Measurements from ENCODE around the gene ARHGAP4.

The ARHGAP4 gene

DNA sequence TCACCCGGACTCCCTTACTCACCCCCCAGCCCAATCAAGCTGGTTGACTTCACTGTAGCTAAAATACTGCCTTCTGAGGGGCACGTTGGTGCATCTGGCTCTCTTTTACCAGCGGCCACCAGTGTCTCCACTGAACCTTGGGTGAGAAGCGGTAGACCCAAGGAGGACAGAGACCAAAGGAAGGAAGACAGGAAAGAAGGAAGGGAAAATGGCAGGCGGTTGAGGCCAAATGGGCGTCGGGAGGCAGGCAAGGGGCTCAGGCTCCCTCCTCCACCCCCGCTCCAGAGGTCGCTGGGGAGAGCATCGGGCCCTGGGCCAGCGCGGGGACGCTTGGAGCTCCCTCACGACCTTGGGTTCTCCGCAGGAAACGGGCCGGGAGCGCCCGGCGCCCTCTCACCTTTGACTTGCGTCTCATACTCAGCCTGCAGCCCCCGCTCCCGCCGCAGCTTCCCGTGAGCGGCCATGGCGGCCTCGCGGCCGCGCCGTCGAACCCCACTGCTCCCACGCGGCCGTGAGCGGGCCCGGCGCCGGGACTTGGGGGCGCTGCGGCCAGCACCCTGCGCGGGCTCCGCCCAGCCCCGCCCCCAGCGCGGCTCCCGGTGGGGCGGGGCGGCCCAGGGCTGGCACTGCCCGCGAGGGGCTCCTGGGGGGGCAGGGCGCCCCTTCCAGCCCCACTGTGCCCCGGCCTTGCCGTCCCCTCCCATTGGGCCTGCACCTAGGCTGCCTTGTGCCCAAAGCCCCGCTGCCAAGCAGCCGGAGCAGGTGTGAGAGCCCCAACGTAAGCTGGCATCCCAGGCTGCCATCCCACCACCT is at the start of gene ARHGAP4:
Gene ARHGAP4 (minus strand): TSS at position 526 of the 813 bp plus-strand sequence. CDS start 62 bp downstream, at position 464.
- DNase-seq (ENCODE audit: low read depth, low spot score): no peak

DNA sequence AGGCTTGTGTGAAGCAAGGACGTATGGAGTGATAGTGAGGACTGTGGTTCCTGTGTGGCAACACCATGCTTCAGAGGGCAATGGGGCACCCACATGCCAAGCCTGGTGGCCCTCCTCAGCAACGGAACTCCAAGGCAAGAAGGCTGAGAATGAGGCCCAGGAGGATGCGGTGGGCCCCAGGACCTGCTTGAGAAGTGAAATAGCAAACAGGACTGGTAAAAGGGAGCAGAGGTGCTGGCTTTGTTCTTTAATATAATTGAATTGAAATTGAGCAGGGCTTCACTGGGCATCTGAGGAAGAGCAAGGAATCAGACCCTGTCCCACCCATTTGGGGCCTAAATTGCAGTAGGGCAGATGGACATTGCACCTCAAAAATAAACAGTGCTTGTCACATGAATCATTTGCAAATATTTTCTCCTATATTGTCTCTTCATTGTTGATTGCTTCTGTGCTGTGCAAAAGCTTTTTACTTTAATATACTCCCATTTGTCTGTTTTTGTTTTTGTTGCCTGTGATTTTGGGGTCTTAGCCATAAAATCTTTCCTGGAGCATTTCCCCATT is 48.7 kb upstream of the ARHGAP4 start:
- DNase-seq (ENCODE audit: low read depth, low spot score): no peak

- no peak for DNase-seq (ENCODE audit: low read depth, low spot score)
Measured at GRCh38 chrX:153974003-153974725, 48.1 kb upstream of the ARHGAP4 start.

- no peak for DNase-seq (ENCODE audit: low read depth, low spot score)
Measured at GRCh38 chrX:153973127-153974002, 47.3 kb upstream of the ARHGAP4 start.

DNA sequence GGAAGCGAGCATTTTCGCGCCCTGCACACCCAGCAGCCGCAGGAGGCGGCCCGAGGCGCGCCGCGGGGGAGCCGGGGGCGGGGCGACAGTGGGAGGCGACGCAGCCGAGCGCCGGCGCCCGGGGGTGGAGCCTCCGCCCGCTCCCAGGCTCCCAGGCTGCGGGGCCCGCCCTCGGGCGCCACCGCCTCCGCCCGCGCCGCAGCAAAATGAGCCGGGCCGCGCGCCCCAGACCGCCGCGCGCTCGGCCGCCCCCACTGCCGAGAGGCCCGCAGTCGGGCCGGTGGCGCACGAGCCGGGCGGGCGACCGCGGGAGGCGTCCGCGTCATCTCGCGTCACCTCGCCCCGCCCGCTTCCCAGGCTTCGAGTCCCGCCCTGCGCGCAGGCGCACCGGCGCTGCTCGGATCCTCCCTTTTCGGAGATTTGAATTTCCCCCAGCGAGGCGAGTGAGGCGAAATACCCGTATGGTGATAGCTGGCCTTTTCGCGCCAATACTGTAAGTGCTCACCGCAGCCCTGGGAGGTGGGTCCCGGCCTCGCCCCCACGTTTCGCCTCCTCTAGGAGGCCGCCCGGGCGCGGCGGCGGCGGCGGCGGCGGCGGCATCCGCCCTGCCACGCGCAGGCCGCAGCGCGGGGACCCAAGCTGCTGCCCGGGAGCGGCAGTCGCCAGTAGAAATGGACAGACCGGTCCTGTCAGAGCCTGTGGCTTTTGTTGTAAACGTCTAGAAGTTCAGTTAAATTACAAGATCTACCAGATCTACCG is 46.5 kb upstream of the ARHGAP4 start, which contains the start of gene TMEM187:
Gene TMEM187 (plus strand): TSS at position 387 of the 759 bp plus-strand sequence. CDS start 9,309 bp downstream, outside the sequence.
- DNase-seq (ENCODE audit: low read depth, low spot score): peak; percentile 72

DNA sequence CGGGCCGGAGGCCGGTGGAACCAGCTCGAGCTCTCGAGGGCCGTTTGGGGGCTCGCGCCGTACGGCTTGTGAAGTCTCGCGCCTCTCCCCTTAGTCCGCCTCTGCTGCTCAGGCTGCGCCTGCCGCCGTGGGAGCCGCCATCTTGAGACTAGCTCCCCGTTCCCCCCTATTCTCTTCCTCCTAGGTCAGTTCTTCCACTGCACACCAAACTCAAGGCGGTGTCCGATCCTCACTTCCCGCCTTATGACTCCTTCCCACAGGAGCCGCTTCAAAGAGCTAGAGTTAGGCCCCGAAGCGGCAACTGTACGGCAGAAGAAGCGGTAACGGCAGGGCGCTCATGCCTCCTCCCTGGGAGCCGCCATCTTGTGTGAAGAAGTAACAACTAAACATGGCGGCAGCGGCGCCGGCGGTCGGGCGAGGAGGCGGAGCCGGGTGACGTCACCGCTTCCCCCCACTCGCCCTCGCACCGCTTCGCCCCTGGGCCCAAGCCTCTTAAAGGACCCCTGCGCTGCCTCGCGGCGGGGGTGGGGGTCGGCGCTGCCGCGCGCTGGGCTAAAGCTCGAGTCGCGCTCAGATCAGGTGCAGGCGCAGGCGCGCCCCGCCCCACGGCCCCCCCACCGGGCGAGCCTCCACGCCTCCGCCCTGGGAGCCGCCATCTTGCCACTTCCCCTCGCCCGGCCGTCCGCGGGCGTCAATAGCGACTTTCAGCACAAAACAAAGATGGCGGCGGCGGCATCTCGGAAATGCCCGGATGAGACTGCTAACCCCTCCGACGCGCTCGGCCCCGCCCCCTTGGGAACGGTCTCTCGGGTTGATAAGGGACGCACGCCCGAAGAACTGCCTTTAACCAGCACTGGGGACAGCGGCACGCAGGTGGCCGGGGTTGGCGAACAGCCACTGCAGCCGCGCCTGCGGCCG is 45.6 kb upstream of the ARHGAP4 start, which contains the start of gene HCFC1:
Gene HCFC1 (minus strand): TSS at position 369 of the 918 bp plus-strand sequence. CDS start 978 bp downstream, outside the sequence.
- DNase-seq (ENCODE audit: low read depth, low spot score): peak; percentile 79

DNA sequence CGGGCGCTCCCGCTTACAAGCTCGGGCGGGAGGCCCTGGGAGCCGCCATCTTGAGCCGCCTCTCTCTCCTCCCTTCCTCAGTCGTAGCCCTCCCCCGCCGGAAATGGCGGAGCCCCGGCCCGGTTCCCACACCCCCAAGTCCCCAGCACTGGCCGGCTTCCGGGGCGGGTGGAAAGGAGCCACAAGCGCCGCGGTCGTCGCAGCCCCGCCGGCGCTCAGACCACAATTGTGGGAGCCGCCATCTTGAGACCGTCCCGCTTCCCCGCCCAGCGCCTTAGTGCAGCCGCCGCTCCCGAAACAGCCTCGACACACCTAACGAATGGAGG is 45.0 kb upstream of the ARHGAP4 start:
- DNase-seq (ENCODE audit: low read depth, low spot score): peak; percentile 74

GRCh38 chrX:153970357-153971123 is 44.5 kb upstream of the ARHGAP4 start:
- DNase-seq (ENCODE audit: low read depth, low spot score): no peak

DNA sequence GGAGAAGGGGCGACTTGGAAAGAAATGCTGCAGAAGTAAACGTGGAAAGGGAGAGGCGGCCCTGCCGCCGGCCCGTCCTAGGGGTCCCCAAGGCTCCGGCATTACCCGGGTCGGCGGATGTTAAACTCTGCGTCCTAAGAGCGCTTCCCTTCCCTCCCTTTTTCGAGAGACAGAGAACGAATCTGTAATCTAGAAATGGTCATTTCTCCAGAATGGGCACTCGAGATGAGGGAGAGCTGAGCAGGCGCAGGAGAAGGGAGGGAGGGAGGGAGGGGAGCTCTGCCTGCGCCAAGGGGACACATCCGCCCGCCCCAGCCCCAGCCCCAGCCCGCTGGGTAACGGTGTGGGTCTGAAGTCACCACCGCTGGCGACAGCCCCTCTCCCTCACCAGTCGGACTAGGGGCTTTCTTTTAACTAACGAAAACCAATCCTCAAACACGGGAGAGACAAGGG is 43.9 kb upstream of the ARHGAP4 start:
- DNase-seq (ENCODE audit: low read depth, low spot score): no peak

DNA sequence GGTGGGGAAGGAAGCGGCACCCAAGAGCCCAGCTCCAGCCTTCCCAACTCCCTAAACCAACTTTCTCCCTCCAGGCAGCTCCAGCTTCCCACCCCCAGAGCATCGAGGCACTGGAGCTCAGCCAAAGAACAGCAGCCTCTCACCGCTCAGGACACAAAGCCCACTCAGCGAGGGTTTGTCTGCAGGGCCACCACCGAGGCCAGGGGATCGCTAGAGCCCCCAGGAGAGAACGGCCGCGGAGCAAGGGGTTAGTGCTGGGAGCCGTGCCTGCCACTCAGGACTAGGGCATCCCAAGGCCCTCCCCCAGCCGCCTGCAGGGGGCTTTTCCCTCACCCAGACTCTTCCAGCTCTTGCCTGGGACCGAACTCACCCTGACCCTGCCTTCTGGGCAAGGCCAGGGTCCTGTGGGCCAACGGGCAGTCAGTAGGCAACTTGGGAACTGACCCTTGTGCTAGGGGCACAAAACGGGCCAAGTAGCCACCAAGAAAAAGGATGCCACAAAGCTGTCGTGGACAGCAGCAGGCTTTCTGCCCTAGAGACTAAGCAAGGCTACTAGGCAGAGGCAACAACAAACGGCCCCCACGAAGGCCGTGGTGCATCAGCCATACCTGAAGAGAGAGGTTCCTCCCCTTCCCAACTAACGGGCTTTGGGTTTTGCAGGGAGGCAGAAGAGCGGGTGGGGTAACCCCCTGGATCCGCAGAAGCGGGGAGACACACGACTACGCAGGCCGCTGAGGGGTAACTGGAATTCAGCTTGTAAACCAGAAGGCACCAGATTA is 43.2 kb upstream of the ARHGAP4 start:
- DNase-seq (ENCODE audit: low read depth, low spot score): no peak

GRCh38 chrX:153968754-153969124 is 42.7 kb upstream of the ARHGAP4 start:
- DNase-seq (ENCODE audit: low read depth, low spot score): no peak

GRCh38 chrX:153968255-153968654 is 42.2 kb upstream of the ARHGAP4 start:
- DNase-seq (ENCODE audit: low read depth, low spot score): no peak

- DNase-seq (ENCODE audit: low read depth, low spot score): no peak
Measured at GRCh38 chrX:153967536-153968224, 41.6 kb upstream of the ARHGAP4 start.

GRCh38 chrX:153966841-153967535 is 40.9 kb upstream of the ARHGAP4 start:
- DNase-seq (ENCODE audit: low read depth, low spot score): no peak

DNA sequence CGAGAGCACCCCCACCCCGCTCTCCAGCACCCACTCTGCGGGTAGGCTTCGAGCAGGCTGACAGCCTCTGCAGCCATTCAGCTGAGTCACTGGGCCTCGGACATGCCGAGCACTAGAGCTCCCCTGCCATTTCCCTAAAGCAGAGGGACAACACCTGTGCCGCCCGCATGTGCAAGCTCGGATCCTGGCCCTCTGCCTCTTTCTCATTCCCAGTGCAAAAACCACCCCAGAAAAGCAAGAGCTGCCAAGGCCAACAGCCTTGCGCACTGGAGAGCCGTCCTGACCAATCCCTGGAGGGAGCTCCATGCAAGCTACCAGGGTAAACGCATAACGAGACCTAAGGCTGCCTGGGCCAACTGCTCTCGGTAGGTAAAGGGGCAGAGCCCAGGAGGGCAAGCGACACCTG is 40.2 kb upstream of the ARHGAP4 start:
- DNase-seq (ENCODE audit: low read depth, low spot score): no peak

DNA sequence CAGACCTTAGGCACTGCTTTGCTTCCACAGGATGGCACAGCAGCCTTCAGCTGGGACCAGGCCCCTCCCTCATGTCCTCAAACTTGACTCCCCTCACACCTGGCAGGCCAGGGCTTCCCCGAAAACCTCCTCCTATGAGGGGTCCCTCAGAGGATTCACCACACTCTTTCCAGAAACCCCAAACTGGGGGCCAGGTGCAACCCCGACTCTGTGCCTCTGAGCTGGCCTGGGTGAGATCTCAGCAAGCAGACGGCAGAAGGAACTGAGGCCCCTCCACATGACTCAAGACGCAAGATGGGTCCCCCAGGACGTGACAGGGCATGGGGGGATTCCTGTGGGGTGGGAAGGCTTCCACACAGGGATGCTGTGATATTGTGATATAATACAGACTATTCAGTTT is 39.3 kb upstream of the ARHGAP4 start:
- DNase-seq (ENCODE audit: low read depth, low spot score): no peak

DNA sequence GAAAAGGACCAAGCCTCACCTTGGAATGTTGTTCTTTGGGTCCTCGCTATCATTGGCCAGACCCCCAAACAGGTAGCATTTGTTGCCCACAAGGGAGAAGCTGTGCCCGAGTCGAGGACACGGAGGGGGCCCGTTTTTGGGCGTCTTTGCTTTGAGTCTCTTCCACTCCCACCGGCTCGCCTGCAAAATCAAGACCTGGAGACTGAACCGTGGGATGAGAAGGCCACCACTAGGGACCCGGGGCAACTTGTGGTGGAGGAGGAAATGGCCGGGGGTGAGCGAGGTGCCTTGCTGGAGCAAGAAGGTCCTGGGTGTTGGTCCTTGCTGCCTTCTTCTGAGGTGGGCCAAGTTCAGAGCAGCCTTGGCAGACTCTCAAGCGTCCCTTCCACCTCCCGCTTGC is 38.0 kb upstream of the ARHGAP4 start:
- DNase-seq (ENCODE audit: low read depth, low spot score): no peak
